WTC11 (cell line): ENCODE measurements around the gene TEC. TPM values are rescaled to one million over a fixed set of nuclear protein-coding genes. Genes with fewer than 3 reads are reported as not detected.

Experiments
- ATAC-seq: fragments of 200-7000 bp; cut with Tn5 transposase; 2 replicates; pipeline ENCODE4 v1.10.0; 2021; ENCODE audit warnings: mild to moderate bottlenecking, moderate library complexity
- CTCF ChIA-PET: fragments of 300-600 bp; sonication (Branson Sonifier 250); formaldehyde crosslinking; loops from one replicate; lab custom pipeline; 2021; ENCODE audit warnings: antibody characterized with exemption; lab: Charles Lee
- POLR2A ChIA-PET: fragments of 350-600 bp; sonication (Branson Sonifier 250); formaldehyde crosslinking; loops from one replicate; lab custom pipeline; 2021; ENCODE audit warnings: antibody characterized with exemption; lab: Charles Lee
- DNase-seq: peaks from one replicate; pipeline ENCODE4 v3.0.0; 2021; ENCODE audit warnings: low spot score
- H3K27ac Mint-ChIP-seq: 2 replicates; pipeline ENCODE4 v1.8.0; 2021; ENCODE audit warnings: mixed read lengths
- H3K27me3 Mint-ChIP-seq: 2 replicates; pipeline ENCODE4 v1.8.0; 2021; ENCODE audit warnings: low read depth, mild to moderate bottlenecking, moderate library complexity, mixed read lengths
- H3K36me3 Mint-ChIP-seq: 2 replicates; pipeline ENCODE4 v1.8.0; 2021; ENCODE audit warnings: mixed read lengths
- H3K4me1 Mint-ChIP-seq: 2 replicates; pipeline ENCODE4 v1.8.0; 2022; ENCODE audit warnings: mixed read lengths
- H3K4me3 Mint-ChIP-seq: 2 replicates; pipeline ENCODE4 v1.8.0; 2021; ENCODE audit warnings: mild to moderate bottlenecking, moderate library complexity, mixed read lengths
- H3K9me3 Mint-ChIP-seq: 2 replicates; pipeline ENCODE4 v1.8.0; 2021; ENCODE audit warnings: mixed read lengths
- ATF1 ChIP-seq: sonication (generic); formaldehyde crosslinking; IDR thresholded peaks from 2 replicates; pipeline ENCODE4 v1.8.1; 2023; ENCODE audit warnings: mild to moderate bottlenecking, moderate library complexity, missing genetic modification reagents
- CBFB ChIP-seq: sonication (generic); formaldehyde crosslinking; IDR thresholded peaks from 2 replicates; pipeline ENCODE4 v1.8.1; 2022; ENCODE audit warnings: mild to moderate bottlenecking, low read depth, missing genetic modification reagents
- ELF4 ChIP-seq: sonication (generic); formaldehyde crosslinking; IDR thresholded peaks from 2 replicates; pipeline ENCODE4 v1.8.1; 2022; ENCODE audit warnings: low read depth, mild to moderate bottlenecking, moderate library complexity, missing genetic modification reagents
- FOXP1 ChIP-seq: sonication (generic); formaldehyde crosslinking; IDR thresholded peaks from 2 replicates; pipeline ENCODE4 v1.8.0; 2022; ENCODE audit warnings: missing genetic modification reagents, mild to moderate bottlenecking, moderate library complexity, borderline replicate concordance
- GTF2I ChIP-seq: fragments of 250-450 bp; sonication (Bioruptor Pico); conservative IDR thresholded peaks from 2 replicates; pipeline ENCODE4 v1.4.0; 2021; ENCODE audit warnings: mild to moderate bottlenecking
- HMGA2 ChIP-seq: fragments of 250-450 bp; sonication (Bioruptor Pico); IDR thresholded peaks from 2 replicates; pipeline ENCODE4 v1.4.0; 2021; ENCODE audit warnings: mild to moderate bottlenecking, moderate library complexity
- MAX ChIP-seq: sonication (generic); formaldehyde crosslinking; IDR thresholded peaks from 2 replicates; pipeline ENCODE4 v1.8.0; 2022; ENCODE audit warnings: mild to moderate bottlenecking, missing genetic modification reagents
- MYBL2 ChIP-seq: sonication (generic); formaldehyde crosslinking; IDR thresholded peaks from 2 replicates; pipeline ENCODE4 v1.8.1; 2023; ENCODE audit warnings: mild to moderate bottlenecking, moderate library complexity, missing genetic modification reagents
- NR1H2 ChIP-seq: sonication (generic); formaldehyde crosslinking; IDR thresholded peaks from 2 replicates; pipeline ENCODE4 v1.9.0; 2021; ENCODE audit warnings: mild to moderate bottlenecking, moderate library complexity, missing genetic modification reagents
- NR3C1 ChIP-seq: sonication (generic); formaldehyde crosslinking; conservative IDR thresholded peaks from 2 replicates; pipeline ENCODE4 v1.8.1; 2023; ENCODE audit warnings: low read depth, mild to moderate bottlenecking, missing genetic modification reagents
- PRRX2 ChIP-seq: fragments of 250-450 bp; sonication (Bioruptor Pico); IDR thresholded peaks from 2 replicates; pipeline ENCODE4 v1.8.0; 2021; ENCODE audit warnings: mild to moderate bottlenecking
- SOX15 ChIP-seq: fragments of 250-450 bp; sonication (Bioruptor Pico); IDR thresholded peaks from 2 replicates; pipeline ENCODE4 v1.9.0; 2021; ENCODE audit warnings: mild to moderate bottlenecking
- STAT6 ChIP-seq: sonication (generic); formaldehyde crosslinking; conservative IDR thresholded peaks from 2 replicates; pipeline ENCODE4 v1.8.1; 2023; ENCODE audit warnings: mild to moderate bottlenecking, low read depth, missing genetic modification reagents, moderate library complexity
- TEAD1 ChIP-seq: sonication (generic); formaldehyde crosslinking; IDR thresholded peaks from 2 replicates; pipeline ENCODE4 v1.8.0; 2022; ENCODE audit warnings: mild to moderate bottlenecking, missing genetic modification reagents
- TP53 ChIP-seq: sonication (generic); formaldehyde crosslinking; IDR thresholded peaks from 2 replicates; pipeline ENCODE4 v1.8.1; 2023; ENCODE audit warnings: mild to moderate bottlenecking, missing genetic modification reagents
- ZNF138 ChIP-seq: sonication (generic); formaldehyde crosslinking; conservative IDR thresholded peaks from 2 replicates; pipeline ENCODE4 v1.8.1; 2022; ENCODE audit warnings: mild to moderate bottlenecking, moderate library complexity, missing genetic modification reagents
- ZNF219 ChIP-seq: sonication (generic); formaldehyde crosslinking; IDR thresholded peaks from 2 replicates; pipeline ENCODE4 v1.8.0; 2023; ENCODE audit warnings: missing genetic modification reagents, mild to moderate bottlenecking, borderline replicate concordance
- ZNF232 ChIP-seq: sonication (generic); formaldehyde crosslinking; IDR thresholded peaks from 2 replicates; pipeline ENCODE4 v1.8.0; 2022; ENCODE audit warnings: mild to moderate bottlenecking, missing genetic modification reagents
- ZNF317 ChIP-seq: sonication (generic); formaldehyde crosslinking; IDR thresholded peaks from 2 replicates; pipeline ENCODE4 v1.8.1; 2023; ENCODE audit warnings: low read depth, mild to moderate bottlenecking, moderate library complexity, missing genetic modification reagents, borderline replicate concordance
- ZNF416 ChIP-seq: fragments of 250-450 bp; sonication (Bioruptor Pico); IDR thresholded peaks from 2 replicates; pipeline ENCODE4 v1.9.0; 2021; ENCODE audit warnings: mild to moderate bottlenecking, inconsistent platforms
- ZNF532 ChIP-seq: fragments of 250-450 bp; sonication (Bioruptor Pico); IDR thresholded peaks from 2 replicates; pipeline ENCODE4 v1.9.0; 2021; ENCODE audit warnings: mild to moderate bottlenecking, borderline replicate concordance
- total RNA-seq: library from RNA; stranded (reverse); gene quantifications from 3 replicates; pipeline ENCODE4 v1.2.3, GENCODE V29; 2021
- TF ChIP-seq, protein P1 (sequence below): fragments of 250-450 bp; sonication (Bioruptor Pico); IDR thresholded peaks from 2 replicates; pipeline ENCODE4 v1.9.0; 2021; ENCODE audit warnings: moderate library complexity, mild to moderate bottlenecking, inconsistent platforms, borderline replicate concordance
- TF ChIP-seq, protein P2 (sequence below): sonication (generic); formaldehyde crosslinking; IDR thresholded peaks from 2 replicates; pipeline ENCODE4 v1.8.0; 2023; ENCODE audit warnings: mild to moderate bottlenecking, missing genetic modification reagents

TEC gene
- total RNA-seq, 1 experiment from 2014 or later = 8.8 TPM

- no peak for DNase-seq
- no peaks in the 10 kb centered on the region for H3K9me3 Mint-ChIP-seq
- H3K27ac Mint-ChIP-seq = no peak overlapping the region
- no peak overlapping the region for H3K4me3 Mint-ChIP-seq
- no peaks in the 10 kb centered on the region for H3K27me3 Mint-ChIP-seq
- ChIA-PET CTCF (no interaction called here), POLR2A (no interaction called here)
- no peak for TF ChIP-seq TP53
- no peak for TF ChIP-seq MYBL2 (CRISPR knock-in tag)
- TF ChIP-seq ZNF317 = no peak
- TF ChIP-seq ATF1 = no peak
- ATAC-seq = no peak
- peaks cover 22% of the 10 kb centered on the region for H3K4me1 Mint-ChIP-seq
- peaks cover 2% of the 10 kb centered on the region; the same call in 1 of the 2 replicates for H3K36me3 Mint-ChIP-seq
Observed at GRCh38 chr4:48228949-48229348, 40.7 kb downstream of the TEC start.

- Mint-ChIP-seq H3K27me3 (no peaks in the 10 kb centered on the region), H3K4me3 (no peak overlapping the region), H3K27ac (no peak overlapping the region), H3K36me3 (peaks cover 2% of the 10 kb centered on the region; the same call in 1 of the 2 replicates), H3K4me1 (peaks cover 15% of the 10 kb centered on the region), H3K9me3 (no peaks in the 10 kb centered on the region)
- no peak for ATAC-seq
- DNase-seq = no peak
- TF ChIP-seq ZNF219 (CRISPR knock-in tag) (no peak), GTF2I (CRISPR knock-in tag) (no peak), ELF4 (no peak), MAX (CRISPR knock-in tag) (no peak), NR1H2 (CRISPR knock-in tag) (no peak), CBFB (no peak), ZNF532 (no peak), SOX15 (CRISPR knock-in tag) (no peak), ZNF232 (CRISPR knock-in tag) (no peak), HMGA2 (CRISPR knock-in tag) (no peak)
- ChIA-PET POLR2A (interaction anchor here (0.7 kb wide), 1 partner anchor 227 kb away, joined by 3 read pairs; no protein-coding TSS in a partner anchor), CTCF (interaction anchor here (0.7 to 1.6 kb wide), 3 partner anchors 19 to 249 kb away, joined by 3 to 6 read pairs (median 3); no protein-coding TSS in a partner anchor)
Observed at GRCh38 chr4:48227662-48228061, 42.0 kb downstream of the TEC start.

DNA sequence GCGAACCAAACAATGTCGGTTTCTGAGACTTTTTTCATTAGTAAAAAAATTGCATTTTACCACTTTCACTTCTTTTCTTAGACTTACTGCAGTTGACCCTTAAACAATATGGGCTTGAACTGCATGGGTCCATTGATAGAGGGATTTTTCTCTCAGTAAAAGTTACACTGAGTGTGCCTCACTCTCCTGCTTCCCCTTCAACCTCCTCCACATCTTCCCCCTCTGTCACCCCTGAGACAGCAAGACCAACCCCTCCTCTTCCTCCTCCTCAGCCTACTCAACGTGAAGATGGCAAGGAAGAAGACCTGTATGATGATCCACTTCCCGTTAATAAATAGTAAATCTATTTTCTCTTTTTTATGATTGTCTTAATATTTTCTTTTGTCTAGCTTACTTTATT is 43.4 kb downstream of the TEC start:
- H3K36me3 Mint-ChIP-seq = peaks cover 2% of the 10 kb centered on the region; the same call in 1 of the 2 replicates
- no peak overlapping the region for H3K4me3 Mint-ChIP-seq
- CTCF ChIA-PET = interaction anchor here (1.6 kb wide), 1 partner anchor 17 kb away, joined by 6 read pairs; no protein-coding TSS in a partner anchor
- no peaks in the 10 kb centered on the region for H3K9me3 Mint-ChIP-seq
- no peaks in the 10 kb centered on the region for H3K27me3 Mint-ChIP-seq
- peak overlapping the region; percentile 65; the same call in 1 of the 2 replicates for H3K27ac Mint-ChIP-seq
- POLR2A ChIA-PET = no interaction called here
- H3K4me1 Mint-ChIP-seq = peaks cover 26% of the 10 kb centered on the region
- ATAC-seq (no peak), DNase-seq (no peak)
- TF ChIP-seq, protein P1, sequence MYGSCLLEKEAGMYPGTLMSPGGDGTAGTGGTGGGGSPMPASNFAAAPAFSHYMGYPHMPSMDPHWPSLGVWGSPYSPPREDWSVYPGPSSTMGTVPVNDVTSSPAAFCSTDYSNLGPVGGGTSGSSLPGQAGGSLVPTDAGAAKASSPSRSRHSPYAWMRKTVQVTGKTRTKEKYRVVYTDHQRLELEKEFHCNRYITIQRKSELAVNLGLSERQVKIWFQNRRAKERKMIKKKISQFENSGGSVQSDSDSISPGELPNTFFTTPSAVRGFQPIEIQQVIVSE (CRISPR knock-in tag) = no peak
- TF ChIP-seq NR3C1 (CRISPR knock-in tag) (no peak), ZNF416 (CRISPR knock-in tag) (no peak), ZNF138 (CRISPR knock-in tag) (no peak), SOX15 (CRISPR knock-in tag) (no peak), PRRX2 (CRISPR knock-in tag) (no peak), STAT6 (CRISPR knock-in tag) (no peak), ZNF219 (CRISPR knock-in tag) (no peak), TEAD1 (CRISPR knock-in tag) (no peak), FOXP1 (CRISPR knock-in tag) (no peak)
- TF ChIP-seq, protein P2, sequence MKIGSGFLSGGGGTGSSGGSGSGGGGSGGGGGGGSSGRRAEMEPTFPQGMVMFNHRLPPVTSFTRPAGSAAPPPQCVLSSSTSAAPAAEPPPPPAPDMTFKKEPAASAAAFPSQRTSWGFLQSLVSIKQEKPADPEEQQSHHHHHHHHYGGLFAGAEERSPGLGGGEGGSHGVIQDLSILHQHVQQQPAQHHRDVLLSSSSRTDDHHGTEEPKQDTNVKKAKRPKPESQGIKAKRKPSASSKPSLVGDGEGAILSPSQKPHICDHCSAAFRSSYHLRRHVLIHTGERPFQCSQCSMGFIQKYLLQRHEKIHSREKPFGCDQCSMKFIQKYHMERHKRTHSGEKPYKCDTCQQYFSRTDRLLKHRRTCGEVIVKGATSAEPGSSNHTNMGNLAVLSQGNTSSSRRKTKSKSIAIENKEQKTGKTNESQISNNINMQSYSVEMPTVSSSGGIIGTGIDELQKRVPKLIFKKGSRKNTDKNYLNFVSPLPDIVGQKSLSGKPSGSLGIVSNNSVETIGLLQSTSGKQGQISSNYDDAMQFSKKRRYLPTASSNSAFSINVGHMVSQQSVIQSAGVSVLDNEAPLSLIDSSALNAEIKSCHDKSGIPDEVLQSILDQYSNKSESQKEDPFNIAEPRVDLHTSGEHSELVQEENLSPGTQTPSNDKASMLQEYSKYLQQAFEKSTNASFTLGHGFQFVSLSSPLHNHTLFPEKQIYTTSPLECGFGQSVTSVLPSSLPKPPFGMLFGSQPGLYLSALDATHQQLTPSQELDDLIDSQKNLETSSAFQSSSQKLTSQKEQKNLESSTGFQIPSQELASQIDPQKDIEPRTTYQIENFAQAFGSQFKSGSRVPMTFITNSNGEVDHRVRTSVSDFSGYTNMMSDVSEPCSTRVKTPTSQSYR = no peak
